Thyroid gland (tissue), 4 donors: ENCODE data around the gene VPS35L. TPM values are rescaled to one million over a fixed set of nuclear protein-coding genes. Genes with fewer than 3 reads are reported as not detected.
A peak's percentile ranks its signal among the peaks of the same experiment; 100 is the strongest.

Experiments
- DNase-seq, 2 donors: peaks; one replicate each; pipeline ENCODE4 v3.0.0-alpha.2; 2019
- H3K27ac ChIP-seq, 3 donors: fragments of 200-600 bp; sonication (generic); 1 replicate in 2 of 3; 2 replicates in 1 of 3; pipeline ENCODE4 v1.5.1; 2016 to 2019; ENCODE audit warnings: mild to moderate bottlenecking in 1 of 3, moderate library complexity in 1 of 3
- H3K27me3 ChIP-seq: fragments of 200-600 bp; sonication (generic); one replicate; pipeline ENCODE4 v1.5.1; 2019
- H3K36me3 ChIP-seq, 2 donors: fragments of 200-600 bp; sonication (generic); one replicate each; pipeline ENCODE4 v1.5.1; 2016 to 2019
- H3K4me1 ChIP-seq, 2 donors: fragments of 200-600 bp; sonication (generic); one replicate each; pipeline ENCODE4 v1.5.1; 2017 to 2019
- H3K4me3 ChIP-seq, 3 donors: fragments of 200-600 bp; sonication (generic); replicated peaks in 1 of 3; 1 replicate in 2 of 3; 2 replicates in 1 of 3; pipeline ENCODE4 v1.5.1; 2016; ENCODE audit warnings: mild to moderate bottlenecking in 1 of 3
- H3K9me3 ChIP-seq: fragments of 200-600 bp; sonication (generic); one replicate; pipeline ENCODE4 v1.5.1; 2017
- CTCF ChIP-seq, 6 experiments: fragments of 200-600 bp in 3 of 6; fragments of 450-650 bp in 3 of 6; sonication (generic) in 3 of 6; IDR thresholded peaks; one replicate each; pipeline ENCODE4 v1.5.1; 2016 to 2019; ENCODE audit warnings: antibody characterized with exemption in 6 of 6, mild to moderate bottlenecking in 2 of 6, inconsistent platforms in 1 of 6, moderate library complexity in 1 of 6
- POLR2A ChIP-seq, 2 donors: fragments of 450-650 bp; IDR thresholded peaks; one replicate each; pipeline ENCODE4 v1.6.1; 2017; ENCODE audit warnings: antibody characterized with exemption in 2 of 2, mild to moderate bottlenecking in 2 of 2, moderate library complexity in 1 of 2
- WGBS, 2 donors: methylation state at CpG; one replicate each; pipeline ENCODE4 v1.1.5; 2017; 5-methylcytosine and 5-hydroxymethylcytosine counted together
- intact Hi-C: fragments of 100-400 bp; cut with DNase I; formaldehyde crosslinking; loops from one replicate; pipeline ENCODE4 v1.15.1; 2023
- total RNA-seq, 4 donors: library from RNA; depleted of rRNA; stranded (reverse); fragments of >200 nt; gene quantifications; one replicate each; pipeline ENCODE4 v1.2.3, GENCODE V29; 2016

VPS35L gene
- total RNA-seq, 4 donors from 2014 or later: 64.9 to 74.3 (median 68.8) TPM

- intact Hi-C loops: no loop called here
- Histone ChIP-seq H3K4me1 (no peaks in the 10 kb centered on the region), H3K27ac (no peak overlapping the region), H3K36me3 (peaks cover 7 to 14% of the 10 kb centered on the region in 2 donors), H3K9me3 (no peaks in the 10 kb centered on the region), H3K27me3 (no peaks in the 10 kb centered on the region), H3K4me3 (no peak overlapping the region)
- 64 to 70% methylated on average over 8 of the region's 8 CpGs for WGBS, 2 donors
- no peak for TF ChIP-seq CTCF (IDR thresholded peaks at IDR 0.05)
- no peak for TF ChIP-seq POLR2A (IDR thresholded peaks at IDR 0.05)
- no peak for DNase-seq
Observed at GRCh38 chr16:19589771-19590302, 34.3 kb downstream of the VPS35L start.

- Histone ChIP-seq H3K4me3 (no peak overlapping the region), H3K4me1 (peaks cover under 1% of the 10 kb centered on the region in 2 donors), H3K27ac (no peak overlapping the region), H3K27me3 (no peaks in the 10 kb centered on the region), H3K36me3 (peaks cover 4 to 14% of the 10 kb centered on the region in 2 donors), H3K9me3 (no peaks in the 10 kb centered on the region)
- TF ChIP-seq POLR2A (IDR thresholded peaks at IDR 0.05) (no peak), CTCF (IDR thresholded peaks at IDR 0.05) (no peak)
- intact Hi-C loops: no loop called here
- 91 to 93% methylated on average over 18 to 19 of the region's 19 CpGs for WGBS, 2 donors
- no peak for DNase-seq
Observed at GRCh38 chr16:19595043-19595767, 39.7 kb downstream of the VPS35L start.

GRCh38 chr16:19598805-19599510, 43.5 kb downstream of the VPS35L start:
- Histone ChIP-seq H3K4me3 (no peak overlapping the region), H3K27me3 (no peaks in the 10 kb centered on the region), H3K9me3 (no peaks in the 10 kb centered on the region), H3K4me1 (peaks cover 11 to 13% of the 10 kb centered on the region in 2 donors), H3K27ac (peak overlapping the region in 1 of 3 donors; percentile 80), H3K36me3 (no peaks in the 10 kb centered on the region)
- WGBS, 2 donors: 70 to 85% methylated on average over 6 of the region's 6 CpGs
- DNase-seq: no peak
- intact Hi-C loops: no loop called here
- TF ChIP-seq CTCF (IDR thresholded peaks at IDR 0.05): no peak
- TF ChIP-seq POLR2A (IDR thresholded peaks at IDR 0.05): no peak

- Histone ChIP-seq H3K27ac (peak overlapping the region in 2 of 3 donors; percentile 44 to 80), H3K27me3 (no peaks in the 10 kb centered on the region), H3K4me1 (peaks cover 11 to 13% of the 10 kb centered on the region in 2 donors), H3K4me3 (no peak overlapping the region), H3K36me3 (no peaks in the 10 kb centered on the region), H3K9me3 (no peaks in the 10 kb centered on the region)
- TF ChIP-seq CTCF (IDR thresholded peaks at IDR 0.05) (no peak), POLR2A (IDR thresholded peaks at IDR 0.05) (no peak)
- WGBS, 2 donors: 65 to 67% methylated on average over 5 of the region's 5 CpGs
- intact Hi-C loops: loop anchor here (2.0 to 10.0 kb wide), 2 partner anchors 55 to 287 kb away; no protein-coding TSS in a partner anchor
- peak; percentile 6 to 12 for DNase-seq
Observed at GRCh38 chr16:19599968-19600716, 44.6 kb downstream of the VPS35L start.
